Loucy (cell line): ENCODE measurements around the gene LINC01488.

ENCODE experiments used
- H2AFZ ChIP-seq: fragments of 200-600 bp; sonication (generic); 2 replicates; pipeline ENCODE4 v1.6.0; 2016; ENCODE audit warnings: antibody characterized with exemption, mild to moderate bottlenecking, low read length, moderate library complexity
- H3F3A ChIP-seq: fragments of 200-600 bp; 2 replicates; pipeline ENCODE4 v1.6.0; 2016; ENCODE audit warnings: antibody characterized with exemption, low read depth, mild to moderate bottlenecking
- H3K27me3 ChIP-seq: fragments of 200-600 bp; sonication (generic); 2 replicates; pipeline ENCODE4 v1.6.1; 2014; ENCODE audit warnings: low read length, mild to moderate bottlenecking; ENCODE audit not compliant: insufficient read depth, poor library complexity, severe bottlenecking
- H3K36me3 ChIP-seq: fragments of 200-600 bp; sonication (generic); 2 replicates; pipeline ENCODE4 v1.6.1; 2016; ENCODE audit warnings: low read length; ENCODE audit not compliant: insufficient read depth
- H3K4me1 ChIP-seq: fragments of 200-600 bp; sonication (generic); 2 replicates; pipeline ENCODE4 v1.5.1; 2014; ENCODE audit warnings: low read length, mild to moderate bottlenecking; ENCODE audit not compliant: insufficient read depth, poor library complexity, severe bottlenecking
- H3K4me2 ChIP-seq: fragments of 200-600 bp; sonication (generic); 2 replicates; pipeline ENCODE4 v1.6.0; 2014; ENCODE audit warnings: antibody characterized with exemption, low read length, low read depth, mild to moderate bottlenecking; ENCODE audit not compliant: poor library complexity, severe bottlenecking
- H3K4me3 ChIP-seq: fragments of 200-600 bp; sonication (generic); 2 replicates; pipeline ENCODE4 v1.5.1; 2014; ENCODE audit warnings: low read length, mild to moderate bottlenecking, mixed read lengths; ENCODE audit not compliant: poor library complexity, severe bottlenecking
- H3K79me2 ChIP-seq: fragments of 200-600 bp; sonication (generic); 2 replicates; pipeline ENCODE4 v1.6.1; 2014; ENCODE audit warnings: low read length; ENCODE audit not compliant: insufficient read depth
- H3K9ac ChIP-seq: fragments of 200-600 bp; sonication (generic); 2 replicates; pipeline ENCODE4 v1.6.0; 2014; ENCODE audit warnings: mild to moderate bottlenecking, low read depth, low read length, moderate library complexity; ENCODE audit not compliant: poor library complexity, severe bottlenecking
- H3K9me2 ChIP-seq: fragments of 200-600 bp; sonication (generic); replicated peaks from 2 replicates; pipeline ENCODE4 v1.6.1; 2016; ENCODE audit warnings: low read depth, low read length, mixed read lengths
- H3K9me3 ChIP-seq: fragments of 200-600 bp; sonication (generic); 2 replicates; pipeline ENCODE4 v1.6.1; 2014; ENCODE audit warnings: mild to moderate bottlenecking, antibody characterized with exemption, low read length, low read depth; ENCODE audit not compliant: insufficient read depth
- H4K20me1 ChIP-seq: fragments of 200-600 bp; sonication (generic); 2 replicates; pipeline ENCODE4 v1.6.0; 2014; ENCODE audit warnings: antibody characterized with exemption, low read length, mild to moderate bottlenecking; ENCODE audit not compliant: insufficient read depth, poor library complexity, severe bottlenecking
- CTCF ChIP-seq: fragments of 200-600 bp; sonication (generic); conservative IDR thresholded peaks from 2 replicates; pipeline ENCODE4 v1.5.1; 2014; ENCODE audit warnings: mild to moderate bottlenecking, antibody characterized with exemption, low read length
- EZH2phosphoT487 ChIP-seq: fragments of 200-600 bp; IDR thresholded peaks from 2 replicates; pipeline ENCODE4 v1.6.1; 2018; ENCODE audit warnings: antibody characterized with exemption, mild to moderate bottlenecking, moderate library complexity, borderline replicate concordance

LINC01488 gene

GRCh38 chr11:69513196-69513595 lies 31.7 kb downstream of the LINC01488 start:
- Histone ChIP-seq H3K4me1 (no peaks in the 10 kb centered on the region), H3K9me2 (no peaks in the 10 kb centered on the region), H2AFZ (no peak overlapping the region), H3K79me2 (no peaks in the 10 kb centered on the region), H3F3A (no peaks in the 10 kb centered on the region), H3K36me3 (no peaks in the 10 kb centered on the region), H3K9ac (no peak overlapping the region), H4K20me1 (no peaks in the 10 kb centered on the region), H3K27me3 (no peaks in the 10 kb centered on the region), H3K4me2 (no peak overlapping the region), H3K4me3 (no peak overlapping the region), H3K9me3 (no peaks in the 10 kb centered on the region; the same call in 1 of the 2 replicates)
- TF ChIP-seq CTCF = no peak
- TF ChIP-seq EZH2phosphoT487 = no peak

- Histone ChIP-seq H3K9me3 (peaks cover 5% of the 10 kb centered on the region; the same call in 1 of the 2 replicates), H3K27me3 (no peaks in the 10 kb centered on the region), H3K9ac (no peak overlapping the region), H3K4me1 (no peaks in the 10 kb centered on the region), H3K4me2 (no peak overlapping the region), H4K20me1 (no peaks in the 10 kb centered on the region), H3K9me2 (no peaks in the 10 kb centered on the region), H3K79me2 (no peaks in the 10 kb centered on the region), H2AFZ (no peak overlapping the region), H3F3A (no peaks in the 10 kb centered on the region), H3K36me3 (no peaks in the 10 kb centered on the region), H3K4me3 (no peak overlapping the region)
- TF ChIP-seq CTCF (no peak), EZH2phosphoT487 (no peak)
These were observed 32.3 kb downstream of the LINC01488 start for GRCh38 chr11:69513663-69514224.

GRCh38 chr11:69514771-69515170 lies 33.3 kb downstream of the LINC01488 start:
- H3K4me3 ChIP-seq = no peak overlapping the region
- H3K9me2 ChIP-seq = no peaks in the 10 kb centered on the region
- H3K79me2 ChIP-seq = no peaks in the 10 kb centered on the region
- H3F3A ChIP-seq = no peaks in the 10 kb centered on the region
- H3K9me3 ChIP-seq = peaks cover 5% of the 10 kb centered on the region; the same call in 1 of the 2 replicates
- TF ChIP-seq CTCF (no peak), EZH2phosphoT487 (no peak)
- no peak overlapping the region for H3K4me2 ChIP-seq
- H3K36me3 ChIP-seq = no peaks in the 10 kb centered on the region
- no peaks in the 10 kb centered on the region for H3K4me1 ChIP-seq
- no peak overlapping the region for H2AFZ ChIP-seq
- H3K9ac ChIP-seq = no peak overlapping the region
- no peaks in the 10 kb centered on the region for H3K27me3 ChIP-seq
- H4K20me1 ChIP-seq = no peaks in the 10 kb centered on the region
